ELF-1 (cell line): ENCODE data around the gene YPEL2.
"Not testable (repeated sequence)": the region's sequence is repeated elsewhere in the genome, so short reads cannot be mapped to it uniquely, and the experiment has no call there.

Experiments
- DNase-seq: peaks from one replicate; pipeline ENCODE4 v3.0.0-alpha.2; 2016; ENCODE audit warnings: low read depth, low spot score

The YPEL2 gene

DNA sequence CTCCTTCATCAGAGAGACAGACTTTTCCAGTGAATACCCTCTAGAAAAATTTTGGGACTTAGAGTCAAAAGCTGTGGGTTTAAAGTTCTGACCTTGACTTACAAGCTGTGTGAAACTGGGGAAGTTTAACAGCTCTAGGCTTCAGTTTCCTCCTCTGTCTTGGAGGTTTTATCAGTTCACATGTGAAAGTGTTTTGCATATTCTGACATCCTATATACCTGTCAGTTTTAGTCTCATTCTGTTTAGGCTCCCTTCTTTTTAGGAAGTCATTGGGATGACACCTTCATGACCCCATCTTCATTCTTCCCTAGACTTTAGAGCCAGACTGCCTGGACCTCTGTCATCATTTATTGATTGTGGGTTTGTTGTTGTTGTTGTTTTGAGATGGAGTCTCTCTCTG lies 44.4 kb downstream of the YPEL2 start:
- no peak for DNase-seq

DNA sequence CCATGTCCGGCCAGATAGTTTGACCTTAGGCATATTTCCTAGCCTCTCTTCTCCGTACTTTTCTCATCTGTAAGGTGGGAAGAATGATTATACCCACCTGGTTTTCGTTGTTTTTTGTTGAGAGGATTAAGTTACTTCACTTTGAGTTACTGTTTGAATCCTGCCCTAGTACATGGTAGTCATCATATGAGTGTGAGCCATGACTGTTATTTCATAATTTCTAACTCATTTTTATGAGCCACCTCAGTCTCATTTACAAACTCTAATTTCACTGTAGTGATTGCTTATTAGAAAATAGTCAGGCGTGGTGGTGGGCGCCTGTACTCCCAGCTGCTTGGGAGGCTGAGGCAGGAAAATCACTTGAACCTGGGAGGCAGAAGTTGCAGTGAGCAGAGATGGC lies 45.1 kb downstream of the YPEL2 start:
- DNase-seq = no peak

DNA sequence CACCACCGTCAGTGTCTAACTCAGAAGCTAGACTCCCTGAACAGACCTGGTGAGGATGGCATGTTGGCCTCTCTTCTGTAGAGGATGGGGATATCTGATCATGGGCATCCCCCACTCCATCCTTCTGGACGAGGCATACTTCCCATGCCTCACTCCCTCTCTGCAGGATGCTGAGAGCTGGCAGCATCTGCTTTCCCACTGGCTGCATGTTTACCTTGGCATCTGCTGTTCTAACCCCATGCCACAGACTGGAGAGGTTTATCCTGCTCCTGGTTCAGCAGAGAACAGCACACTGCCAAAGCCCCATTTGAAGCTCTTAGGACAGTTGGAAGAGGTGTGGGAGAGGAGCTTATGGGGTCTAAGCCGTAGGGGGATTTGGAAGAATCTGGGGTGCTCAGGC lies 46.0 kb downstream of the YPEL2 start:
- DNase-seq = no peak

DNA sequence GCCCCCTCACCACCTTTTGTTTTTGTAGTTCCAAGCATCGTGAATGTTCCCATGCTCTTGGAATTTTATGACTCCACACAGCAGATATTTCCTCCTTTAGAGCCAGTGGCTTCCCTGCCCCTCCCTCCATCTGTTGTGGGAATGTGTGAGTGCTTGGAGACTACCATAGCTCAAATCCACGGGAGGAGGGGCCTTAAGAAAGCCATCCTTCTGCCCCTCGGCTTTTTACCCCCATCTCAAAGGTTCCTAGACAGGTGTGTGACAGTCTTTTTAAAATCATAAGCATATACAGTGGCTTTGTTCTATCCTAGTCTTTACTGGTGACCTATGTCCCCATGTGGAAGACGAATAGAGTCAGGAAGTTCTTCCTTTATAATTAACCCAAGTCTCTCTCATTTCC lies 47.2 kb downstream of the YPEL2 start:
- peak; percentile 46 for DNase-seq

DNA sequence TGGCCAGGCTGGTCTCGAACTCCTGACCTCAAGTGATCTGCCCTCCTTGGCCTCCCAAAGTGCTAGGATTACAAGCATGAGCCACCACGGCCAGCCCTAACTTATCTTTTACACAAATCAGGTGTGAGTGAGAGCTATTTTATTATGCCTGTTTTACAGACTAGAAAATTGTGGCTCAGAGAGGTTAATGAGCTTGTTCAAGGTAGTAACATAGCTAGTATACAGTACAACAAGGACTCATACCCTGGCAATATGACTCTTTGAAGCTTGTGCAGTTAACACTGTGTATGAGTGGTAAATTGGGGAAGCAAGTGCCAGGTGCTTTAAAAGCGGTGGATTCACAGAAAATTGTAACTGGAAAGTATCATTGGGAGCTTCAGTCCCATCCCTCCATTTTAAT lies 49.0 kb downstream of the YPEL2 start:
- DNase-seq = no peak

DNA sequence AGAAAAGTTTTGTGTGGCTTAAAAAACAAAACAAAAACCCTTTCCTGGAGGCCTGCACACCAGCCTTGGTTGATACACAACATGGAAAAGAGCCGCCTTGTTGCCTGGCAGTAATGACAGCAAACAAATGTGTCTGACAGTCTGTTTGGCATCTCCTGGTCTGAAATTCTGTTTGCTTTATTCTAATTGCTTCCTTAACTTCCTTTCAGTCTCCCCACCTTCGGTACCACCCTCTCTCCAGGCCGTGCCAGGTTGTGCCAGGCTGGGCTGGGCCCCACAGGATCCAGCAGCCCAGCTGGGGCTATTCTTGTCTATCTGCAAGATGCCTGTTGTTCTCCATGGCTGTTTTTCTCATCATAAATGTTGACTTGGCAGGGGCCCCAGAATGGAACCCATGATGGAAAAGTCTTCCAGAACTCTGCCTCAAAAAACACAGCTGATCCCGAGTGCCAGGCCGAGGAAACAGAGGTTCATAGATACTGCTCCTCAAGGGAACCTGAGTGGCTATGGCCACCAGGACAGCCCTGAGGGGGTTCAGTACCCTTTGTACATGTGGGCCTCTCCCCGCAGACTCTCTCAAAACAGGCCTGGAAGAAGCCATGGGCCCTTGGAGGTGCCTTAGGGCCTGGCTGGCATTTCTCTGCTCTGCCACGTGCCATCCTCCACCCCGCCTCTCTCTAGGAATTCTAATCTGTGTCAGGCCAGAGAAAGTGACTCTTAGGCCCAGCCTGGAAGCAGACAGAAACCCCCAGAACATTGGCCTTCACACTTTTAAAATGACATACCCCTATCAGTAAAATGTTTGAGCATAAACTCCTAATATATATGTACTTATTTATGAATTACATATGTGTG lies 50.5 kb downstream of the YPEL2 start:
- DNase-seq = no peak

DNA sequence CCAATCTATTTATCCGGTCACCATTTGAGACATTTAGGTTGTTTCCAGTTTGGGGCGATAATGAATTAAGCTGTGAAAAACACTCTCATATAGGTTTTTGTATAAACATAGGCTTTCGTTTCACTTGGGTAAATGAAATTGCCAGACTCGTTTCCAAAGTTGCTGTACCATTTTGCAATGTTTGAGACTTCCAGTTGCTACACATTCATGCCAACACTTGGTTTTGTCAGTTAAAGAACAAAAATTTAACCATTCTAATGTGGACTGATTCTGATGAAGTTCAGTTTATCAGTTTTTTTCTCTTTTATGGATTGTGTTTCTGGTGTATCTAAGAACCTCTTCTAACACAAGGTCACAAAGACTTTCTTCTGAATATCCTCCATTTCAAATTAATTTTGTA lies 52.4 kb downstream of the YPEL2 start:
- DNase-seq = no peak

DNA sequence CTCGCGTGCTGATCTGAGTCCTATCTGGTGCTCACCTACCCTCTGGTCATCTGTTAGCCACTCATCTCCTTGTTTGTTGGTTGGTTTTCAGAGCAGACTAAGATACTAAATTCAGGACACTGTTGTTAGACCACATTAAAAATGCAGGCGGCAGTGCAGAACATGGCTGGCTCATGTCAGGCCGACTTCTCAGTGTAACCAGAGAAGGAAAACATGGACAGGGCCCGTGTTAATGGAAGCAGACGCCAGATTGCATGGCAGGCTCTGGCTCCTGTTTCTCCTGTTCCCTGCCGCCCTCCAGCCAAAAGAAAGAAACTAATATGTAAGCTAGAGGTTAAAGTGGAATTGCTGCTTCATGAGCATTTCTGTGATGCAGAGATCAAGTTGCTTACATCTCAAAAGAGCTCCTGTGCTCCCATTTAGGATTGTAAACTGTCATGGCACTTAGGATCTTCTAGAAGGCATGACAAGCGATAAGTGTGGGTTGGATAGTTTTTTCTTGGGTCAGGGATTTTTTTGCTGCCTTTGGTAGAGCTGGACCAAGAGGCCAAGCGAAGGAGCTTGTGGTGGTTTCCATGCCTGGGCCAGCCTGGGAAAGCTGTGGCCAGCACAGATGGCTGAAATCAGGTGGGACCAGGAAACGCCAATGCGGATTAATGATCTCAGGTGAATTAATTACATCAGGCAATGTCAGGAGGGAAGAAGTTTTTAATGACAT lies 56.1 kb downstream of the YPEL2 start:
- no peak for DNase-seq

DNA sequence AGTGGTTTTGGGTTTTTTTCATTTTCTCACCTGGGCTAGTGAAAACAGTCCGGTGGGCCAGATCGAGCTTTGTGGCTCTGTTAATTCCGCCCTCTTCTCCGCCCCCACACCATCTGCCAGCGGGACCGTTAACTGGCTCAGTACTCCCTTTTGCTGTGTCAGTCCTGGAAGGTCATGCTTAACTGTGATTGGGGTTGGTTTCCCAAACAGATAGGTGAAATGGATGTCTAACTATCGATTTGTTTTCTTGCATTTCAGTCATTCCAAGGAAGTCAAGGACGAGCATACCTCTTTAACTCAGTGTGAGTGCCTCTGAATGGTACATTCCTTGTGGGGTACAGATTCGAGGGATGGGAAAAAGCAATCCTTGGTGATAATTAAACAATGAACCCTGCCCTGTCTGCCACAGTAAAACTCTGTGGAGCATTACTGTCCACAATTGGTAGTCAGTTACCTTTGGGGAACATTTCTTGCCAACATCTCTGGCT lies 56.7 kb downstream of the YPEL2 start:
- no peak for DNase-seq

DNA sequence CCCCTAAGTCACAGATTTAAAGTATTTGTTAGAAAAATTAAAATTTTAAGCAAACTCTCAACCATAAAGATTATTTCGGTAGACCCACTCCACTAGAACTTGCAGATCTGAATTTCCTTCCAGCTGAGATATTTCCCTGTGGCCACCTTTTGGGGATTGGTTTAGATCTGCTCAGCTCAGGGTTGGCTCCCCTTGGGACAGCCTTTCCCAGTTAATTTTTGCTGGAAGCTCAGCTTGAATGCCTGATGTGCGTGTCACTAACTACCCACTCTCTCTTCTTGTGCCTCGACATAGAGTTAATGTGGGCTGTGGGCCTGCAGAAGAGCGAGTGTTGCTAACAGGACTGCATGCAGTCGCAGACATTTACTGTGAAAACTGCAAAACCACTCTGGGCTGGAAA lies 57.6 kb downstream of the YPEL2 start:
- DNase-seq = no peak

DNA sequence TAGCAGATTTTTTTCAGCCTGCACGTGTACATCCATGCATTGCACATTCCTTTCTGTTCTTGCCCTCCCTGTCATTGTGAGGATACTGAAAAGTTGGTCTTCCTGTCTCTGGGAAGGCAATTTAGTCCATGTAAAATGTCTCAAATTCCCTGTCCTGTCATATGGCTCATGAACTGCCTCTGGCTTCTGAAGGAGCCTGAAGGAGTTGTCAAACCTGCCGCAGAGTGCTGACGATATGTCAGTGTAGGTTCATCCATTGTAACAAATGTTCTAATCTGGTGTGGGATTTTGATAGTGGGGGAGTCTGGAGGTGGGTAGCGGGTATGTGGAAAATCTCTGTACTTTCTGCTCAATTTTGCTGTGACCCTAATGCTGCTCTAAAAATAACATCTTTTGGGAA lies 59.6 kb downstream of the YPEL2 start:
- no peak for DNase-seq

DNA sequence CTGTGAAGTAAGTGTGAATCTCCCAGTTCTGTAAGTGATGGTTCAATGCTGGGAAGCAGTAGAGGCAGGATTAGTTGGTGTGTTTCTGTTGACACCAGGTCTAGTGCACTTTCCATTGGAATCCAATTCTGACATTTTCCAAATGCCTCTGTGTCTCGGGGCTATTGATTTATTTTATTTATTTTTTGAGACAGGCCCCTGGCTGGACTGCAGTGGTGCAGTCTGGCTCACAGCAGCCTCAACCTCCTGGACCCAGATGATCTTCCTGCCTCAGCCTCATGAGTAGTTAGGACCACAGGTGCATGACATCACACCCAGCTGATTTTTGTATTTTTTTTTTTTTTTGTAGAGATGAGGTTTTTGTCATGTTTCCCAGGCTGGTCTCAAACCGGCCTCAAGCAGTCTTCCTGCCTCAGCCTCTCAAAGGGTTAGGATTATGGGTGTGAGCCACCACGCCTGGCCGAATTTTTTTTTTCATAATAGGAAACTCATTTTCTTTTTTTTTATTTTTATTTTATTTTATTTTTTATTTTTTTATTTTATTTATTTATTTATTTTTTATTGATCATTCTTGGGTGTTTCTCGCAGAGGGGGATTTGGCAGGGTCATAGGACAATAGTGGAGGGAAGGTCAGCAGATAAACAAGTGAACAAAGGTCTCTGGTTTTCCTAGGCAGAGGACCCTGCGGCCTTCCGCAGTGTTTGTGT lies 61.7 kb downstream of the YPEL2 start:
- no peak for DNase-seq

DNA sequence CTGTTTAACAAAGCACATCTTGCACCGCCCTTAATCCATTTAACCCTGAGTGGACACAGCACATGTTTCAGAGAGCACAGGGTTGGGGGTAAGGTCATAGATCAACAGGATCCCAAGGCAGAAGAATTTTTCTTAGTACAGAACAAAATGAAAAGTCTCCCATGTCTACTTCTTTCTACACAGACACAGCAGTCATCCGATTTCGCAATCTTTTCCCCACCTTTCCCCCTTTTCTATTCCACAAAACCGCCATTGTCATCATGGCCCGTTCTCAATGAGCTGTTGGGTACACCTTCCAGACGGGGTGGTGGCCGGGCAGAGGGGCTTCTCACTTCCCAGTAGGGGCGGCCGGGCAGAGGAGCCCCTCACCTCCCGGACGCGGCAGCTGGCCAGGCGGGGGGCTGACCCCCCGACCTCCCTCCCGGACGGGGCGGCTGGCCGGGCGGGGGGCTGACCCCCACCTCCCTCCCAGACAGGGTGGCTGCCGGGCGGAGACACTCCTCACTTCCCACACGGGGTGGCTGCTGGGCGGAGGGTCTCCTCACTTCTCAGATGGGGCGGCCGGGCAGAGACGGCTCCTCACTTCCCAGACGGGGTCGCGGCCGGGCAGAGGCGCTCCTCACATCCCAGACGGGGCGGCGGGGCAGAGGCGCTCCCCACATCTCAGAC lies 62.4 kb downstream of the YPEL2 start:
- not testable (repeated sequence) for DNase-seq

DNA sequence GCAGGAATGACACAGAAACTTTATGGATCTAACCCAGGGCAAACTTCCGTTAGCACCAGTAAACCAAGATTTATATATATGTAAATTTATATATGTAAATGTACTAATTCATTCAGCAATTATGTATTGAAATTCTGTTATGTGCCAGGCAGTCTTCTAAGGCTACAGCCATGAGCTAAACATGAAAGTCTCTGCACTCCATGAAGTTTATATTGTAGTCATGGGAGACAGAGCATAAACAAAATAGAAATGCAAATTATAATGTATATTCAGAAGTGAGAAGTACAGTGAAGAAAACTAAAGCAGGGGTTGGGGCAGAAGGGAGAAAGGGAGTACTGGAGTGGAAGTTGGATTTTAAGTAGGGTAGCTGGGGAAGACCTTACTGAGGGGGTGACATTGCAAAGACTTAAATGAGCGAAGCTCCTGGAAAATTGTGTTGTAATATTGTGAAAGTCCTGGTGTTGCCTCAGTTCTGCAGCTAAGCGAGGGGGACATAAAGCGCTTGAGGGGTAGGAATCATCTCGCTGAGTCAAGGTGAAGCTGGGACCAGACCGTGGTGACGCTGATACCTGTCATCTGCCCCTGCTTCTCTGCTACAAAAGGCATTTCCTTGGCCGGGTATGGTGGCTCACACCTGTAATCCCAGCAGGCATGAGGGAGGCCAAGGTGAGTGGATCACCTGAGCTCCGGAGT lies 64.8 kb downstream of the YPEL2 start:
- no peak for DNase-seq

DNA sequence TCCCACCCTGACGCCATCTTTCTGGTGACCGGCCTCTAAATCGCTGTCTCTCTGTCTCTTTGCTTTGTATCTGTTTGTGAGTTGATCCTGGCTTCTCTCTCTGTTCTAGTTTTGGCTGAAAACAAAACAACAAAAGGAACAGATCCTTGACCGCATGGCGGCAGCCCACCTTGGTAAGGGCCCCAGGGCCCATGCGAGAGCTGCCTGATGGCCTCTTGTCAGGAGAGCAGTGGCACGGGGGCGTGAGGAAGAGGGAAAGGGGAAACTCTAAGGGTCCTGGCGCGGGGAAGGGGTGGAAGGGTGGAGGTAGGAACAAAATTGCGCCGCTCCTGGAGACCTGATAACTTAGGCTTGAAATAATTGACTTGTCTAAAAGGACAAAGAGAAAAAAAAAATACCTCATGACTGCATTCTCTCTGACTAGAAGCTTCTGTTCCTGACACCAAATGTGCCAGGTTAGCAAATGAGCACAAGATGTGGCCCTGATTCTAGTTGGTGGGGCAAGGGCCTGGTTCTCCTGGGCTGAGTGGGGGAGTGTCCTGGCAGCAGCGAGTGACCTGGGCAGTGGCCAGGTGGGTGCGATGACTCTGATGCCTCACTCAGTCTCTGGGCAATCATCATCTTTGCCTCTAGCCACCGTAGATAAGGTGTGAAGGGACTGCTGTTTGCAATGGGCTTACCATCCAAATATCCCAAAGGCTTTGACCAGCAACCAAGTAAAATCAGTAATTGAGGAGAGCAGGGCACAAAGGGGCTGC lies 66.0 kb downstream of the YPEL2 start:
- DNase-seq = no peak

DNA sequence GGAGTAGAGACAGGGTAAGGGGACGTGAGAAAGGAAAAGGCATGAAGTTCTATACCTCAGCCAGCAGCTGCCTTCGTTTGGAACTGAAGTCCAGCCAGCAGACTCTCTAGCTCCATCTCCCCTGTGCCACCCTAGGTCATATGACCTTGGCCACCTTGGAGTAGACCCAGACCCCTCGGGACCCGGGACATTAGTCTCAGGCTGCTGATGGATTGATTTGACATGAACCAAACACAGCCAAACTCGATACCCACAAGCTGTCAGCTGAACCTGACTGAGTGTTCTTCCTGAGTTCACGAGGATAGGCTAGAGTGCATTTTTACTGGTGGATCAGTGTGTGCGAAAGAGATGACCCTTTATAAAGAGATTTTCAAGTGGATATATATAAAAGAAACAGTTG lies 68.5 kb downstream of the YPEL2 start:
- DNase-seq = no peak

DNA sequence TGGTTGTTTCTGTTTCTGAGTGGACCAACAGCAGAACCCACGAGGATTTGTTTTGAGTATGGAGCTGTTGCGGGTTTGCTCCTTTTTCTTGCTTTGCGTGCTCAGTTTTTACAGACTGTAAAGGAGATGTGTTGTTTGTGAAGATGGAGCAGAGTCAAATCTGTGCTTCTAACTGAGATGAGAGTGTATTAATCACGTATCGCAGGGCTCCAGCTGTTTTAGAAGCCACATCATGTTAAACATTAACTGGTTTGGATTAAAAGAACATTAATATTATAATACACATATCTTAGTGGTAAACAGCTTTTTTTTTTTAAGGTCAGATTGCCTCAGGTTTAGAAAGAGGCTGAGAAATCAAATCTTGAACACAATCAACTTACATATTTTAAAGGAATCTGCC lies 69.4 kb downstream of the YPEL2 start:
- DNase-seq = no peak

DNA sequence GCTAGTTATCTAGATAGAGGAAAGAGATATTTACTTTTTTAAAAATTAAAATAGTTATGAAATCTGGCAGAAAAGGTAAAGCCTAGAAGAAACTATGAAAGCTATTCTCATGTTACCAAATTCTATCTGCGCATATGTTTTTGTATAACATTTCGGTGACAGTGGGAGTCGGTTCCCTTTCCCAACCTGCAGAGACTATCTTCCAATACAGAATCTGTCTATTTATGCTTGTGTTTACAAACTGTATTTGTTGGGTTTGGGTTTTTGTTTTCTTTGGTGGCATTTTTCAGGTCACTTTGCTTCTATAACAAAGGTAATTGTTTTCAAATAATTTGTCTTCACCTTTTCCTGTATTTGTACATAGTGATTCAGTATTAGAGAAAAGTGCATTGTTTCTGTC lies 69.8 kb downstream of the YPEL2 start:
- DNase-seq = no peak

DNA sequence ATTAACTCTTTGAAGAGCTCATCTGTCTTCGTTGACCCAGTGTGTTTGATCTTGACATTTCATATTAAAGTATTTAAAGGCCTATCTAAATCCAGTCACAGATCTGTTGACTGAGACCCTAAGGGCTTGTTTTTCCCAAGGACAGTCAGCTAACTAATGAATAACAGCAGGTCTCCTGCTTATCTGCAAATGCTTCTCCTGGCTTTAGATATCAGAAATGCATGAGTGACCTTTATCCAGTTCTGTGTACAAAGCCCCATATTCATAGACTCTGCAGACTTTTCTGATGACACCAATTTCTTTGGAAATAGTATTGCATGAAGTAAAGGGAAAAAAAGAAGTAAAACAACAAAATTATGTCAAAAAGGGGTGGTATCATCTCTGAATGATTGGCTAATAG lies 70.3 kb downstream of the YPEL2 start:
- DNase-seq = no peak

DNA sequence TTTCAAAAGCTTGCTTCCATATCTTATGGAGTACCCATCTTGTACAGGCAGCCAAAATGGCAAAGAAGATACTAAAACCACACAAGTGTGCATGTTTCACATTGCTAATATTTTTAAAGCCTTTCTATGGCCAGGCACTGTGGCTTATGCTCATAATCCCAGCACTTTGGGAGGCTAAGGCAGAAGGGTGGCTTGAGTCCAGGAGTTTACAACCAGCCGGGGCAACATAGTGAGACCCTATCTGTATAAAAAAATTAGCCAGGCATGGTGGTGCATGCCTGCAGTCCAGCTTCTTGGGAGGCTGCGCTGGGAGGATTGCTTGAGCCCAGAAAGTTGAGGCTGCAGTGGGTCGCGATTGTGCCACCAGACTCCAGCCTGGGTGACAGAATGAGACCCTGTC lies 71.3 kb downstream of the YPEL2 start:
- DNase-seq = no peak

DNA sequence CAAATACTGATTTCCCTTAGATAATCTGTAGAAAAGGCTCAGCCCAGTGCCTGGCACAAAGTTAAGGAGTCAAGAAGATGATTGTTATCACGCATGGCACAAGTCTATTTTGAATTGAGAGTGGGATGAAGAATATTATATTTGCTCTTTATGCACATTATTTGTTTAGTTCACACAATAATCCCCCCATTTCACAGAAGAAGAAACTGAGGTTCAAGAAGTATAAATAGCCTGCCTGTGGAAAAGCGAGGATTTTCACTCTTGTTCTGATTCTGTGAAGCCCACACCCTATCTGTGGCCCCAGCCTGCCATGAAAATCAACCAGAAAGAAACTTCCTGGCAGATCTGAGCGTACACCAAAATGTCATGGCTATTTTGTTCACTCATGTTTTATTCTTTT lies 73.0 kb downstream of the YPEL2 start:
- DNase-seq = no peak
